ENCODE results near the gene KRTAP1-4.
"Not testable (repeated sequence)": the region's sequence is repeated elsewhere in the genome, so short reads cannot be mapped to it uniquely, and the experiment has no call there.

The KRTAP1-4 gene

GRCh38 chr17:41002814-41003213, 27.2 kb downstream of the KRTAP1-4 start:
- no peak for DNase-seq

- DNase-seq, result no peak
Measured at GRCh38 chr17:41001795-41002194, 28.2 kb downstream of the KRTAP1-4 start.

- DNase-seq, result not testable (repeated sequence)
Measured at GRCh38 chr17:40999563-40999962, 30.4 kb downstream of the KRTAP1-4 start, which contains the start of gene KRTAP3-2. KRTAP3-2 (minus strand) TSS chr17:40999906; CDS start chr17:40999853, 53 bp downstream.

GRCh38 chr17:40997361-40997760, 32.6 kb downstream of the KRTAP1-4 start:
- DNase-seq, result no peak

GRCh38 chr17:40996829-40997228, 33.2 kb downstream of the KRTAP1-4 start:
- DNase-seq, result no peak

- DNase-seq, result no peak
Measured at GRCh38 chr17:40995116-40995515, 34.9 kb downstream of the KRTAP1-4 start.

GRCh38 chr17:40993839-40994238, 36.2 kb downstream of the KRTAP1-4 start, which contains the start of gene KRTAP3-3:
KRTAP3-3 (minus strand) TSS chr17:40994164; CDS start chr17:40994097, 67 bp downstream.
- no peak for DNase-seq

- DNase-seq, result no peak
Measured at GRCh38 chr17:40993084-40993483, 36.9 kb downstream of the KRTAP1-4 start.

GRCh38 chr17:40992666-40993065, 37.3 kb downstream of the KRTAP1-4 start:
- DNase-seq, result no peak

- no peak for DNase-seq
Measured at GRCh38 chr17:40986920-40987319, 43.1 kb downstream of the KRTAP1-4 start.

- no peak for DNase-seq
Measured at GRCh38 chr17:40984226-40984625, 45.8 kb downstream of the KRTAP1-4 start, which contains the start of gene KRT40. KRT40 (minus strand) TSS chr17:40984326; CDS start chr17:40984273, 53 bp downstream.

- DNase-seq, result no peak
Measured at GRCh38 chr17:40981115-40981514, 48.9 kb downstream of the KRTAP1-4 start.

- no peak for DNase-seq
Measured at GRCh38 chr17:40980596-40980995, 49.4 kb downstream of the KRTAP1-4 start.

- DNase-seq, result no peak
Measured at GRCh38 chr17:40980117-40980516, 49.9 kb downstream of the KRTAP1-4 start.
